Measurements from ENCODE around the gene PGAP2. TPM values are rescaled to one million over a fixed set of nuclear protein-coding genes. Genes with fewer than 3 reads are reported as not detected.
A peak's percentile ranks its signal among the peaks of the same experiment; 100 is the strongest.

The PGAP2 gene
- polyA plus RNA-seq, 1 donor (not counting 4 experiments of a cell fraction or from before 2014, with no cell fraction given): 37.3 TPM

- peaks cover 2% of the 10 kb centered on the region for H3K9me1 ChIP-seq (ENCODE audit: control insufficient read depth, extremely low read depth, insufficient read depth, low read length)
- no peak for TF ChIP-seq CTCF (optimal IDR thresholded peaks at IDR 0.05 in 1 of 3, IDR thresholded peaks at IDR 0.05 in 1 of 3, conservative IDR thresholded peaks at IDR 0.05 in 1 of 3; ENCODE audit: extremely low read depth in 1 of 3, insufficient read depth in 2 of 3, low read length in 3 of 3)
- TF ChIP-seq EZH2 (IDR thresholded peaks at IDR 0.05; ENCODE audit: low read length): no peak
- peaks cover 34% of the 10 kb centered on the region for H3K4me1 ChIP-seq (ENCODE audit: control insufficient read depth, extremely low read depth, insufficient read depth, low read length)
- no peak for FAIRE-seq
- H3K4me2 ChIP-seq (ENCODE audit: control insufficient read depth, extremely low read depth, insufficient read depth, low read depth, low read length): peak overlapping the region; percentile 7
- H3K4me3 ChIP-seq (ENCODE audit: control insufficient read depth in 2 of 3, extremely low read depth in 1 of 3, insufficient read depth in 2 of 3, low read depth in 1 of 3, low read length in 3 of 3): no peak overlapping the region
- peaks cover 68% of the 10 kb centered on the region for H3K79me2 ChIP-seq (ENCODE audit: control insufficient read depth, insufficient read depth, low read length)
- H4K20me1 ChIP-seq (ENCODE audit: control insufficient read depth, extremely low read depth, insufficient read depth, low read length): peaks cover 3% of the 10 kb centered on the region
- dilution Hi-C loops (cut with MboI; ENCODE audit: extremely low pct_ligation_motif_present, low sequenced_read_pairs): no loop called here
- no peak overlapping the region for H3K27ac ChIP-seq (ENCODE audit: control insufficient read depth, insufficient read depth, low read length)
- no peak for DNase-seq (ENCODE audit: low read depth, low spot score)
- H2AFZ ChIP-seq (ENCODE audit: control insufficient read depth, low read length): no peak overlapping the region
- H3K9ac ChIP-seq (ENCODE audit: control insufficient read depth, extremely low read depth, insufficient read depth, low read length): no peak overlapping the region
- no peaks in the 10 kb centered on the region for H3K27me3 ChIP-seq (ENCODE audit: control insufficient read depth, extremely low read depth, insufficient read depth, low read length)
- H3K36me3 ChIP-seq (ENCODE audit: control insufficient read depth in 2 of 2, extremely low read depth in 1 of 2, insufficient read depth in 2 of 2, low read length in 2 of 2): peaks cover 3 to 11% of the 10 kb centered on the region in 2 experiments
- H3K9me3 ChIP-seq (ENCODE audit: control insufficient read depth, low read depth, low read length): no peaks in the 10 kb centered on the region
These were observed 30.1 kb downstream of the PGAP2 start for GRCh38 chr11:3838504-3838903.

GRCh38 chr11:3840004-3840869 is 31.9 kb downstream of the PGAP2 start:
- TF ChIP-seq CTCF (optimal IDR thresholded peaks at IDR 0.05 in 1 of 3, IDR thresholded peaks at IDR 0.05 in 1 of 3, conservative IDR thresholded peaks at IDR 0.05 in 1 of 3; ENCODE audit: extremely low read depth in 1 of 3, insufficient read depth in 2 of 3, low read length in 3 of 3): no peak
- TF ChIP-seq EZH2 (IDR thresholded peaks at IDR 0.05; ENCODE audit: low read length): no peak
- Histone ChIP-seq H3K4me1 (ENCODE audit: control insufficient read depth, extremely low read depth, insufficient read depth, low read length) (peaks cover 26% of the 10 kb centered on the region), H3K36me3 (ENCODE audit: control insufficient read depth in 2 of 2, extremely low read depth in 1 of 2, insufficient read depth in 2 of 2, low read length in 2 of 2) (peaks cover 3% of the 10 kb centered on the region in 2 experiments), H3K9me1 (ENCODE audit: control insufficient read depth, extremely low read depth, insufficient read depth, low read length) (no peaks in the 10 kb centered on the region), H3K27ac (ENCODE audit: control insufficient read depth, insufficient read depth, low read length) (peak overlapping the region; percentile 44), H3K4me2 (ENCODE audit: control insufficient read depth, extremely low read depth, insufficient read depth, low read depth, low read length) (peak overlapping the region; percentile 98), H3K4me3 (ENCODE audit: control insufficient read depth in 2 of 3, extremely low read depth in 1 of 3, insufficient read depth in 2 of 3, low read depth in 1 of 3, low read length in 3 of 3) (peak overlapping the region; percentile 60 to 87 (median 79)), H3K27me3 (ENCODE audit: control insufficient read depth, extremely low read depth, insufficient read depth, low read length) (no peaks in the 10 kb centered on the region), H3K9me3 (ENCODE audit: control insufficient read depth, low read depth, low read length) (no peaks in the 10 kb centered on the region), H2AFZ (ENCODE audit: control insufficient read depth, low read length) (no peak overlapping the region), H3K9ac (ENCODE audit: control insufficient read depth, extremely low read depth, insufficient read depth, low read length) (peak overlapping the region; percentile 82), H3K79me2 (ENCODE audit: control insufficient read depth, insufficient read depth, low read length) (peaks cover 51% of the 10 kb centered on the region), H4K20me1 (ENCODE audit: control insufficient read depth, extremely low read depth, insufficient read depth, low read length) (peaks cover 3% of the 10 kb centered on the region)
- DNase-seq (ENCODE audit: low read depth, low spot score) (no peak), FAIRE-seq (no peak)
- dilution Hi-C loops (cut with MboI; ENCODE audit: extremely low pct_ligation_motif_present, low sequenced_read_pairs): no loop called here
